Right lobe of liver (tissue), 6 donors: Measurements from ENCODE around the gene SCN2A. TPM values are rescaled to one million over a fixed set of nuclear protein-coding genes. Genes with fewer than 3 reads are reported as not detected.

ENCODE experiments used
- ATAC-seq, 4 donors: fragments of 200-7000 bp; cut with Tn5 transposase; one replicate each; pipeline ENCODE4 v1.9.1; 2020; ENCODE audit warnings: mild to moderate bottlenecking in 4 of 4, moderate library complexity in 4 of 4
- DNase-seq, 3 donors: peaks; one replicate each; pipeline ENCODE4 v3.0.0-alpha.2; 2020
- H3K27ac ChIP-seq, 3 donors: fragments of 200-600 bp; one replicate each; pipeline ENCODE4 v1.8.0; 2022
- H3K27me3 ChIP-seq, 2 donors: fragments of 200-600 bp; one replicate each; pipeline ENCODE4 v1.8.0; 2022
- H3K36me3 ChIP-seq, 4 donors: fragments of 200-600 bp; sonication (generic) in 1 of 4; one replicate each; pipeline versions ENCODE4 v1.5.1 to v1.8.0; 2017 to 2022; ENCODE audit warnings: control low read depth in 1 of 4
- H3K4me1 ChIP-seq, 4 donors: fragments of 200-600 bp; sonication (generic) in 1 of 4; one replicate each; pipeline versions ENCODE4 v1.5.1 to v1.8.0; 2017 to 2022; ENCODE audit warnings: control low read depth in 1 of 4
- H3K4me3 ChIP-seq, 3 donors: fragments of 200-600 bp; one replicate each; pipeline ENCODE4 v1.8.0; 2022
- H3K9me3 ChIP-seq, 4 donors: fragments of 200-600 bp; sonication (generic) in 1 of 4; one replicate each; pipeline versions ENCODE4 v1.5.1 to v1.8.0; 2017 to 2022; ENCODE audit warnings: control low read depth in 1 of 4
- POLR2A ChIP-seq: fragments of 450-650 bp; IDR thresholded peaks from one replicate; pipeline ENCODE4 v1.6.1; 2017; ENCODE audit warnings: antibody characterized with exemption, mild to moderate bottlenecking
- WGBS: methylation state at CpG from one replicate; pipeline ENCODE4 v1.1.6; 2018; ENCODE audit warnings: low coverage, low lambda C conversion rate; ENCODE audit not compliant: insufficient coverage; ENCODE audit errors: missing lambda C conversion rate; 5-methylcytosine and 5-hydroxymethylcytosine counted together
- intact Hi-C, 2 donors: fragments of 100-400 bp; cut with DNase I; formaldehyde crosslinking; loops; one replicate each; pipeline versions ENCODE4 v1.11.2 to v1.14.1; 2022
- total RNA-seq, 6 experiments: library from RNA; depleted of rRNA in 2 of 6; stranded (reverse); fragments of >200 nt in 2 of 6; fragmentation: NEBNext Ultra II Directional in 3 of 6; extraction: Animal tissue kit (Norgen Biotek cat#: 25700) in 3 of 6; gene quantifications; one replicate each; pipeline versions ENCODE4 v1.1.0 to v1.2.4, GENCODE V29; 2016 to 2023
- TF ChIP-seq, protein P1 (sequence below), 4 donors: fragments of 200-600 bp in 3 of 4; fragments of 450-650 bp in 1 of 4; IDR thresholded peaks; one replicate each; pipeline versions ENCODE4 v1.5.1 to v1.8.0; 2016 to 2022; ENCODE audit warnings: antibody characterized with exemption in 4 of 4, mild to moderate bottlenecking in 2 of 4
- donor health status: DM: no; HTN: yes; CAD: no.
- donor health status: DM: no; HTN: no; CAD: no.
- donor health status: DM: no; HTN: no; CAD: no.
- donor health status: DM: no; HTN: yes; CAD: no.
- donor health status: DM: no; HTN: yes; CAD: no.

SCN2A gene
- total RNA-seq, 6 experiments from 2014 or later = 0.12 to 0.27 TPM; not detected in 4

DNA sequence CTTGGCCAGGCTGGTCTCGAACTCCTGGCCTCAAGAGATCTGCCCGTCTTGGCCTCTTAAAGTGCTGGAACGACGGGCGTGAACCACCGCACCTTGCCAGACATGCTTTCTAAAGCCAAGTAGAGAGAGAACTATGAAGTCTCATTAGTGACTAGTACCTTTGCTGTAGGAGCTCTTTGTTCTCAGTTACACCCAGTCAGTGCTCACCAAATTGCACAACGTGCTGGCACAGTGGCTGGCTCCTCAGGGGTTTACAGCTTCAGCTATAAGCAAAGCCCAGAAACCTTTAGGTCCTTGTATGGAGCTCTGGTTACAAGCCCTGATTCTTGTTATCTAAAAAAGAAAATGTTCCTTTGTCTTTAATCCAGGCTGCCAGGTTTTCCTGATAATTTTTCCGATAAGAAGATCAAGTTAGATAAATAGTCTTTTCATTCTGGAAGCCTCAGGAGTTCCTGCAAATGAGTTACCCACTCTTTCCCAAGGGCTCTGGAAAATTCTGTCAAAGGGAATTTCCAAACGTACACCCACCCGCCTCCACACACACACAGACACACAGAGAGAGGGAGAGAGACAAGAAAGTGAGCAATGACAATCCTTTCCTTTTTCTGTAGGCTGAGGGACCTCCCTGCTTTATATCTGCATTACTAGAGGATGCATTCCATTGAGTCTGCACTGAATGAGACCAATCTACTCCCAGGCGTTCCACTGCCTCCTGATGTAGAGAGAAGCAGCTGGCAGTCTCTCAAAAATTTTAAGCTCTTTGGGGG is 130.1 kb downstream of the SCN2A start:
- H3K9me3 ChIP-seq = no peaks in the 10 kb centered on the region
- TF ChIP-seq, protein P1, sequence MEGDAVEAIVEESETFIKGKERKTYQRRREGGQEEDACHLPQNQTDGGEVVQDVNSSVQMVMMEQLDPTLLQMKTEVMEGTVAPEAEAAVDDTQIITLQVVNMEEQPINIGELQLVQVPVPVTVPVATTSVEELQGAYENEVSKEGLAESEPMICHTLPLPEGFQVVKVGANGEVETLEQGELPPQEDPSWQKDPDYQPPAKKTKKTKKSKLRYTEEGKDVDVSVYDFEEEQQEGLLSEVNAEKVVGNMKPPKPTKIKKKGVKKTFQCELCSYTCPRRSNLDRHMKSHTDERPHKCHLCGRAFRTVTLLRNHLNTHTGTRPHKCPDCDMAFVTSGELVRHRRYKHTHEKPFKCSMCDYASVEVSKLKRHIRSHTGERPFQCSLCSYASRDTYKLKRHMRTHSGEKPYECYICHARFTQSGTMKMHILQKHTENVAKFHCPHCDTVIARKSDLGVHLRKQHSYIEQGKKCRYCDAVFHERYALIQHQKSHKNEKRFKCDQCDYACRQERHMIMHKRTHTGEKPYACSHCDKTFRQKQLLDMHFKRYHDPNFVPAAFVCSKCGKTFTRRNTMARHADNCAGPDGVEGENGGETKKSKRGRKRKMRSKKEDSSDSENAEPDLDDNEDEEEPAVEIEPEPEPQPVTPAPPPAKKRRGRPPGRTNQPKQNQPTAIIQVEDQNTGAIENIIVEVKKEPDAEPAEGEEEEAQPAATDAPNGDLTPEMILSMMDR (IDR thresholded peaks at IDR 0.05) = no peak
- no peak for TF ChIP-seq POLR2A
- intact Hi-C loops = no loop called here
- no peaks in the 10 kb centered on the region for H3K27me3 ChIP-seq
- no peaks in the 10 kb centered on the region for H3K36me3 ChIP-seq
- ATAC-seq = peak in 1 of 4 donors; percentile 19
- whole genome bisulfite sequencing = 61% methylated on average over 11 of the region's 11 CpGs
- no peak for DNase-seq
- H3K4me3 ChIP-seq = no peak overlapping the region
- H3K27ac ChIP-seq = no peak overlapping the region
- H3K4me1 ChIP-seq = no peaks in the 10 kb centered on the region

DNA sequence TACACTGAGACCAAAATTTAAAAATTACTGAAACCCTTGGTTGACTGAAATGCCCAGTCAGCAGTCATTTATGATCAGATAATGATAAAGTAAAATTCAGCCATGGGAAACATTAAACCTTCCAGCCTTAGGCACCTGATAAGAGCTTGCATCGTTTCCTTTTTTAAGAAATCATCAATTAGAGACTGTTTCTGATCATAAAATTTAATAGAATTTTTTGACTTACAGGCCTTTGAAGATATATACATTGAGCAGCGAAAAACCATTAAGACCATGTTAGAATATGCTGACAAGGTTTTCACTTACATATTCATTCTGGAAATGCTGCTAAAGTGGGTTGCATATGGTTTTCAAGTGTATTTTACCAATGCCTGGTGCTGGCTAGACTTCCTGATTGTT is 130.7 kb downstream of the SCN2A start:
- no peaks in the 10 kb centered on the region for H3K9me3 ChIP-seq
- no peaks in the 10 kb centered on the region for H3K4me1 ChIP-seq
- 45% methylated on average over 2 of the region's 2 CpGs for WGBS
- no peaks in the 10 kb centered on the region for H3K27me3 ChIP-seq
- no peak for TF ChIP-seq POLR2A
- TF ChIP-seq, protein P1 (IDR thresholded peaks at IDR 0.05) = no peak
- ATAC-seq (no peak), DNase-seq (no peak)
- H3K4me3 ChIP-seq = no peak overlapping the region
- intact Hi-C loops = no loop called here
- no peak overlapping the region for H3K27ac ChIP-seq
- H3K36me3 ChIP-seq = no peaks in the 10 kb centered on the region

DNA sequence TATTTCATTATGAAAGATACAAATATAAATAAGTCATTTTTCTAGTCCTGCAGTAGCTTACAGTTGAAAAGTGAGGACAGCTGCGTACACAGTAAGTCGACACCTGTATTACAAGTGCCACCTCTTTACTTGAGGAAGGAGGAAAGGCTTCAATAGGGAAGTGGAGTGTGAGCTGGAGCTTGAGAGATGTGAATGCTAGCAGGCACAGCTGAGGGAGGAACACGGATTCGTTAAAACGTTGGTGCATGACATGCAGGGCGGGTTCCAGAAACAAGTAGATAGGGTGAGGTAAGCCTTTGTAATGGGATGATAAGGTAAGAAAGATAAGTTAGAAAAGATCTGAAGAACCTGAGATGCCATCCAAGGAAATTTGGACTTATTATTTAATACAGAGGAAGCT is 132.1 kb downstream of the SCN2A start:
- 57% methylated on average over 6 of the region's 6 CpGs for WGBS
- H3K27ac ChIP-seq = no peak overlapping the region
- ATAC-seq = no peak

DNA sequence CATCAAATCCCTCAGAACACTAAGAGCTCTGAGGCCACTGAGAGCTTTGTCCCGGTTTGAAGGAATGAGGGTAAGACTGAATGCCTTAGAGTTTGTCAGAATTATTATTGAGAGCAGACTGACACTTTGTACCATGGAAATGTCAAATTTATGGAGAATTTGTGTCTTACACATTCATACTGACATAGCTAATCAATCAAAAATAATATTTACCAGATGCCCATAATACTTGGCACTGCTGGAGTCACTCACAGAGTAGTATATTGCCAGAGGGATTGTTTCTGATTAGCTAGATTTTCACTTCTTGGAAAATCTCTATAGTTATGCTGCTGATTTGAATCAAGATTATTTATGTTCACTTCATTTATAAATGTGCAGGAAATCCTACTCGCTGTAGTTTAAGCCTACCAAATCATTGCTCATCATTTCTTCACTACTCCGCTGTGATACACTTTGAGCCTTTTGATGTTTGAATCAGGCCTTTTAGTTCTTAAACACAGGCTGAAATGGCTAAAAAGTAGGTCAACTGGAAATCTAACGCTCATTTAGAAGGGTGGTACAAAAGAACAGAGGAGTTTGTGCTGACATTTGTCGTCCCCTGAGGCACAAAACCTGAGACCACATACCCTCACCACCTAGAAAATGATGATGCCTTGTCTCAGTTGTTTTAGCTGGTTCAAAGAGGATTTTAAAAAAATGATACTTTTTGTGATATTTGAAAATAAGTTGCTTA is 134.2 kb downstream of the SCN2A start:
- no peaks in the 10 kb centered on the region for H3K9me3 ChIP-seq
- intact Hi-C loops = no loop called here
- no peak for DNase-seq
- 66% methylated on average over 5 of the region's 5 CpGs for WGBS
- ATAC-seq = no peak
- no peaks in the 10 kb centered on the region for H3K27me3 ChIP-seq
- H3K36me3 ChIP-seq = no peaks in the 10 kb centered on the region
- H3K27ac ChIP-seq = no peak overlapping the region
- H3K4me1 ChIP-seq = no peaks in the 10 kb centered on the region
- TF ChIP-seq POLR2A = no peak
- no peak overlapping the region for H3K4me3 ChIP-seq

More for the DNA sequence above, 132.1 kb downstream of the SCN2A start:
- Histone ChIP-seq H3K4me1 (no peaks in the 10 kb centered on the region), H3K9me3 (no peaks in the 10 kb centered on the region), H3K4me3 (no peak overlapping the region), H3K27me3 (no peaks in the 10 kb centered on the region), H3K36me3 (no peaks in the 10 kb centered on the region)
- intact Hi-C loops = no loop called here
- no peak for TF ChIP-seq POLR2A
- TF ChIP-seq, protein P1 (IDR thresholded peaks at IDR 0.05) = no peak
- DNase-seq = no peak

DNA sequence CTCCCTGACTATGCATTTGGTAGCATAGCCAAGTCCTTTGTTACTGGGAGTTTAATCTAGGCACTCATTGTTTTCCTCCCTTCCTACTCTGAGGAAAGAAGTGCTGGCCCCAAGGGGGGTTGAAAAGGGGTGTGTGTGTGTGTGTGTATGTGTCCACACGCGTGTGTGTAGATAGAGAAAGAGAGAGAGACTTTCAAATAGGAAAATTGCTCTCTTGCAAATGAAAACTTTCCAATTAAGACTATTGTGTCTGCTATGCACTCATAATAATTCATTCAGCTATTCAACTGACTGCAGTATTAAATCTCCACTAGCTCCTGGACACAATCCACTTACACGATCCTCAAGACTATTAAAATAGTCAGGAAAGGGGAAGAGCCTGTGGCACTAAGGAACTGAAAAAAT is 137.4 kb downstream of the SCN2A start:
- H3K27me3 ChIP-seq = no peaks in the 10 kb centered on the region
- H3K4me1 ChIP-seq = no peaks in the 10 kb centered on the region
- no peak overlapping the region for H3K27ac ChIP-seq
- no peak overlapping the region for H3K4me3 ChIP-seq
- TF ChIP-seq POLR2A = no peak
- TF ChIP-seq, protein P1 (IDR thresholded peaks at IDR 0.05) = no peak
- H3K36me3 ChIP-seq = no peaks in the 10 kb centered on the region
- WGBS = 54% methylated on average over 3 of the region's 3 CpGs
- intact Hi-C loops = no loop called here
- peak in 1 of 4 donors; percentile 33 for ATAC-seq
- no peak for DNase-seq
- H3K9me3 ChIP-seq = no peaks in the 10 kb centered on the region
